Measurements from ENCODE around the gene TMCO2. TPM values are rescaled to one million over a fixed set of nuclear protein-coding genes. Genes with fewer than 3 reads are reported as not detected.

TMCO2 gene
- not detected in 2 replicates for total RNA-seq

DNA sequence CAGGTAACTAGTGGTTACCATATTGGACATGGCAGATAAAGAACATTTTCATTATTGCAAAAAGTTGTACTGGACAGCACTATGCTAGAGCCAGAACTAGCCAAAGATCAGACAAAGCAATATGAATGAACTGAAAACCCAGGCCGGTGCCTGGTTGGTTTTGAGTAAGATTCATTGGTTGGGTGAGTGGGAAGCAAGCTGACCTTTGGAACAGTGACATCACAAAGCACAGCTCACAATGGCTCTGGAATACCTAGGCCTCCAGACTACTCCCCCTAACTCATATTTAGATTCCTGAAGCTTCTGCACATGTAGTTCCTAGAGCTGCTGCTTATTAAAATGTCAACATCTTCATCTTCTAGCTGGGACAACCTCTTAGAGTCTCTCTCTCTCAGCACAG lies at the start of gene TMCO2:
Gene TMCO2 (plus strand): TSS at position 283 of the 400 bp plus-strand sequence. CDS start 57 bp downstream, at position 340.

DNA sequence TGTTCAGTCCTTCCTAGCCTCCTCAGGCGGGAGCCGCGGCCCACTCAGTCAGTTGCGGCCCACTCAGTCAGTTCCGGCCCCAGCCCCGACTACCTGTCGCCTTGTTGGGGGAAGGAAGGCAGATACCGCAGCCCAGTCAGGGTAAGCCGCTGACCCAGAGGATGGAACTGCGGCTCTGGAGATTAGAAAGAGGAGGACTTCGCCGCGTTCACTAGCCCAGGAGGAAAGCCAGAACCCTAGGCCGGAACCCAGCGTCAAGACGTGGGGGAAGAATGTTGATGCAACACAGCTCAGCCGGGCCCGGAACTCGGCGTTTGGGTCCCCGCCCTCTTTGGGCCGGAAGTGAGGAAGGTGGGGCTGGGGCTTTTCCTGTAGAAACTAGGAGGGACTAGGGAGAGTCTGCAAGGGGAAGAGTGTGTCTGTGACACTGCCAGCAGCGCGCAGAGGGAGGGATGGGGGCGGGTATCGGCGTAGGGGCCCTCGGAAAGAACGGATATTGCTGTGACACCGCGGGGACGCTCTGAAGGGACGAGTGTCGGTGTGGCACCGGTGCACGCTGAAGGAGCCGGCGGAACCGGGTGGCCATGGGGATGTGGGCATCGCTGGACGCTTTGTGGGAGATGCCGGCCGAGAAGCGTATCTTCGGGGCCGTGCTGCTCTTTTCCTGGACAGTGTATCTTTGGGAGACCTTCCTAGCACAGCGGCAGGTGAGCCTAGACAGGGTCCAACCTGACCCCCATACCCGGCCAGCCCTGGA lies 10.1 kb downstream of the TMCO2 start, which contains the start of gene ZMPSTE24:
Gene ZMPSTE24 (plus strand): TSS at position 549 of the 757 bp plus-strand sequence. CDS start 36 bp downstream, at position 585.

Other genes starting within 250 kb of the TMCO2 start
- gene CAP1, start 207.2 kb upstream of the TMCO2 start, total RNA-seq: 468 and 655 TPM in 2 replicates
- 38.6 and 59.4 TPM in 2 replicates for gene PPT1, start 150.7 kb upstream of the TMCO2 start, total RNA-seq
- 24.9 and 40.0 TPM in 2 replicates for gene RLF, start 86.5 kb upstream of the TMCO2 start, total RNA-seq
- 68.8 and 129 TPM in 2 replicates for gene ZMPSTE24, start 10.3 kb downstream of the TMCO2 start, total RNA-seq
- gene COL9A2, start 69.3 kb downstream of the TMCO2 start, total RNA-seq: 0.38 and 1.4 TPM in 2 replicates
- 10.4 and 27.2 TPM in 2 replicates for gene SMAP2, start 125.8 kb downstream of the TMCO2 start, total RNA-seq
- 2.8 and 4.2 TPM in 2 replicates for gene ZFP69B, start 202.5 kb downstream of the TMCO2 start, total RNA-seq
- gene ZFP69, start 229.4 kb downstream of the TMCO2 start, total RNA-seq: 2.8 and 3.3 TPM in 2 replicates

Measured in regular cardiac myocyte (primary cell).